ENCODE data around the gene TRPM1.

The TRPM1 gene

GRCh38 chr15:31046759-31047359 lies 54.7 kb downstream of the TRPM1 start:
- no peak for DNase-seq

GRCh38 chr15:31045606-31046005 lies 55.9 kb downstream of the TRPM1 start:
- no peak for DNase-seq

DNA sequence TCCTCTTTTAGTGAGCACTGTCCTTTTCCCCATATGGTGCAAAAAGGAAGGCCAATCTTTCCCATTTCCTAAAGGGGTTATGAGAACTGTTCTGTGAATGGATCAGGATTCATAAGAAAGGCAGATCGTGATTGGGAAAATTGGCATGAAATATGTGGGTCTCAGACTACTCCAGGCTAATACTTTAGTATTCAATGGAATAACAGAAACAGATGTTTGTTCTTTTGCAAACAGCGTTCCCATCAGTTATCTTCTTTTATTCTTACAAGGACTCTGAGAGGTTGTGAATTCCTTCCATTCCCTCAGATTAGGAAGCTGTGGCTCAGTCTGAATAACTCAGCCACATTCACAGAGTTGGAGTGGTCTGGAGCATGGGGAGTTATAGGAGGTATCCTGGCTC lies 58.8 kb downstream of the TRPM1 start:
- no peak for DNase-seq

GRCh38 chr15:31041610-31042009 lies 59.9 kb downstream of the TRPM1 start:
- no peak for DNase-seq

GRCh38 chr15:31040611-31041010 lies 60.9 kb downstream of the TRPM1 start:
- no peak for DNase-seq

DNA sequence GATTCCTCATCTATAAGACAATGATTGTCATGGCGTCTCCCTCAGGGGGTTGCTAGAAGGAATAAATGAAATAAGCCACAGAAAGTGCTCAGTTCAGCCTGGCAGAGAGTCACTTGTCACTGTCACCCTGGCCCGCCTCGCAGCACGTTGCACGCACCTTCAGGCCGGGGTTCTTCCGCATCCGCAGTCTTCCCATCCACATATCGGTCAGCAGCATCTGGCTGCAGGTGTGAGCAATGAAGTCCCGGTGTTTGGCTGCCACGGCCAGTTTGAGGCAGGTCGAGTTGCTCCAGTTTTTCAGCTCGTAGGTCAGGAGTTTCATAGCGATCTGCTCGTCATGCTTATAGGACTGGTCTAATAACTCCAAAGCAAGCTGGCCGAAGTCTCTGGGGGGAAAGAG lies 61.6 kb downstream of the TRPM1 start:
- DNase-seq = no peak

DNA sequence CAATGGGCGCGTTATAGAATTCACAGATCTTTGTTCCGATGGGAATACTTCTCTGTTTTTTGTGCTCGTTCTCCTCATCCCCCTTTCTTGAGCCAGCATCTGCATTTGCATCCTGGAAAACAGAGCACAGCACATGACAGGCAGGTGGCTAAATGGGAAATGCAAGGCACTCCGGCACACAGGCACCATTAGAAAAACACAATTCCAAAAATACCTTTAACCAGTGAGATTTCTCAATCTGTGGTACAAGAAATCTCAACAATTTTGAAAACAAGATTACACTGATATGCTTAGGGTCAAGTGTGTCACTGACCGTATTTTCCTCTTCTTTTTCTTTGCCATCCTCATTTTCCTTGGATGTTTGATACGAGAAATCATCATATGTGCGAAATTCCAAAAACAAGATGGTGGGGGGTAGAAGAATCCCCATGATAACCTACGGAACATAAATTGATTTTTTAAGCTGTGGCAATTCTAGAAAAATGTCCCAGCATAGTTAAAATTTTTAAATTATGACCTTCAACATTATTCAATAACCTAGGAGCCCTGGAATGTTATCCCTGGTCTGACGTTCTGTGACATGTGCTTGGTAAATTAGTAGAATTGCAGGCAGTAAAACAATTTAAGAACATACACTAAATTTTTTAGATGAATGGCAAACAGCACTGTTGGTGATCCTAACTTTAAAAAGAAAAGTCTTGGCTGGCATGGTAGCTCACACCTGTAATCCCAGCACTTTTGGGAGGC lies 63.6 kb downstream of the TRPM1 start:
- DNase-seq = no peak

DNA sequence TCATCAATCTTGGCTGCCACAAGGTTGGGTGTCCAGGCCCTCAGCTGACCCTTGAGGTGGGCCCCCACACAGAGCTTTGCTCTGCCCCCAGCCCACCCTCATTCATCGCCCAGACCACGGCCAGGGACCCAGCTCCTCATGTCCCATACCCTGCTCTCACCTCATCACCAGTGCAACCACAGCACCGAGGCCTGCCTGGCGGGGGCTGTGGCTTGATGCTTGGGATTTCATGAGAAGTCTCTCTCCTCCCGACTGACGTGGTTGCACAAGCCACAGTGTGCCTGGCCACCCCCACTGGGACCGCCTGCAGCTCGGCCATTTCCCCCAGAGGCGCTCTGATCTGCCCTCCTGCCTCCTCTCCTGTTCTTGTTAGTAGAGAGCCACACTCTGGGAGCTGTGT lies 64.7 kb downstream of the TRPM1 start:
- no peak for DNase-seq

DNA sequence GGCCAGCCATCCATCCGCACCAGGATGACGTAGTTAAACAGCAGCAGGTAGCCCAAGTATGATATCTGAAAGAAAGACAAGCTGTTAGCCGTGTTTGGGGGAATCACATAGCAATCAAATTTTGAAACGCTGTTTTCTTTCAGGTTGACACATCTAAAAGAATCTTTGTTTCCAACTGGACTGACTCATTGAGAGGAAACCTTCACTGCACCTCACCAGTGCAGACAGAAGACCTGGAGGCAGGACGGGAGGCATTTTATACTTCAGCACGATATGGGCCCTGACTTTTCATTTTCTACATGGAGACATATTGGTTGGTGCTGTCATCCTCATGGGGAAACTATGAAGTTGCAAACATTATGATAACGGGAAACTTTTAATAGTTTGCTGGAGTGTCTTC lies 65.9 kb downstream of the TRPM1 start:
- DNase-seq = no peak

DNA sequence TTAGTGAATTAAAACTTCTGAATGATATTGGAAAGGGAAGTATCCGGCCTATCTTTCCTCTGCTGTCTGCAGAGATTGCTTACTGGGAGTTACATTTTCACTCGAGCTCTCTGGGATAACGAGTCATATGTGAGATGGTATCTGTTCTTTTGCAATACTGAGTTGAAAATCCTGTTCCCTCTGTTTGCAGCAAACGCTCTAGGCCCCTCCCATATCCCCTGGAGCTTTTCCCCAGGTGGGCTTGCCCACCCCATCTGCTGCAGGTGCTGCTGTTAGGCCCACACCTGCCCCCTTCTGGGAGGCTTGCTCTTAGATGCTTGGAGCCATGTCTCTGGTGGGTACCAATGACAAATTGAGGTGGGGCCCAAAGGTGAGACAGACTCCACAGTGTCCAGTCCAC lies 67.4 kb downstream of the TRPM1 start:
- DNase-seq = no peak

DNA sequence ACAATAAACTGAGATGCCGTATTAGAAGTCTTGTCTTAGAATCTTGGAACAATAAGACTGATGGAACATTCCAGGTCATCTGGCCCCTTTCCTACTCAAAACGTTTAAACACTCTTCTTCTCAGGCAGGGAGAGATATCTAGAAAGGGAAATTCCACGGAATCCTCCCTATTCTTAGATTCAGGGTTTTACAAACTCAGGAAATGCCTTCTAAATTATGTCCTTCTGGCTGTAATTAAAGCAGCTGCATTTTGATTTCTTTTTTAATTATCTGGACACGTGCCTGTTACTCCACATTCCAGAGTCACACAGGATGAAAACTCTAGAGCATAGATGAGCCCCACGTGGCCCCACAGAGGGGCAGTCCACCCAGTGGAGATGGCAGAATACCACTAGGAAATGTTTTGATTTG lies 68.6 kb downstream of the TRPM1 start:
- no peak for DNase-seq

GRCh38 chr15:31031471-31032067 lies 70.0 kb downstream of the TRPM1 start:
- DNase-seq = no peak

DNA sequence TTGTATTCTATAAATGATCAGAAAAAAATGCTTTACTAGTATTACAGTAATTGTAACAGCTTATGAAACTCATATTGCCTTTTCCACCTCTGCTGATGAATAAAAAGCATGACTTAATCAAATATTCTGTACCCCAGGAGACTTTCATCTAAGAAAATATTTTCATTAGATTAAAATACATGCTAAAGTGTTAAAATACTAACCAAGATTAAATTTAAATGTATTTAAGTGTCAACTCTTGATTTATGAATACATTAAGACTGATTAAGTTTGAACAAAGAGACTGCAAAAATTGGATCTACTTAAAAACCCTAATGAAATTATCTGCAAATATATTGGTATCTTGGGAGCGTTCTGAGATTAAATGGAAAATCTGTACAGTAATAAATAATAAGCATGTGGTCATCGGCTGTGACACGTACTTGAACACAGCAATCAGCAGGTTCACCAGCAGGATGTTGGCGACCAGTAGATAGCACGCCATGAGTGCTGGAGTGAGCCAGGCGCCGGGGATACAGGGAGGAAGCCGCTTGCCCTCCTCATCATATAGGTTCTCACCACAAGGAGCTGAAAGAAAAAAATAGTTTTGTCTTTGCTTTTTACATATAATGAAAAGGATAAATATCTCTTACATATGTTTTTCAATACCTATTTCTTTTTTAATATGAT lies 73.5 kb downstream of the TRPM1 start:
- DNase-seq = no peak

DNA sequence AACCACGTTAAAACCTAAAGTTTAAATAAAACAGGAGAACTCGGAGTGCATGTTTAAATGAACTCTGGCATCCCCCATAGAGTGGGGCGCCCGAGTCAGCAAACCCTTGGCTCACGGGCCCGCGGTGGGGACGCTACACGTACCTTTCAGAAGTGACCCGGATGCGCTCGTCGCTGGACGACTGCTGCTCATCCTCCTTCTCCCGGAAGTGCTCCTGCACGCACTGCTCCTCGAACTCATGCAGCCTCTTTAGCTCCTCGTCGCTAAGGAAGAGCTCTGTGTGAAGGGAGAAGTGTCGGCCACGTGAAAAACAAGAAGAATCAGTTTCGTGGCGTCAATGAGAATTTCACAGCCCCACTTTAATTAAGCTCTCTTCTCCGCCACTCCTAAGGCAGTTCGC lies 75.5 kb downstream of the TRPM1 start:
- DNase-seq = no peak

GRCh38 chr15:31024979-31025378 lies 76.5 kb downstream of the TRPM1 start:
- no peak for DNase-seq

DNA sequence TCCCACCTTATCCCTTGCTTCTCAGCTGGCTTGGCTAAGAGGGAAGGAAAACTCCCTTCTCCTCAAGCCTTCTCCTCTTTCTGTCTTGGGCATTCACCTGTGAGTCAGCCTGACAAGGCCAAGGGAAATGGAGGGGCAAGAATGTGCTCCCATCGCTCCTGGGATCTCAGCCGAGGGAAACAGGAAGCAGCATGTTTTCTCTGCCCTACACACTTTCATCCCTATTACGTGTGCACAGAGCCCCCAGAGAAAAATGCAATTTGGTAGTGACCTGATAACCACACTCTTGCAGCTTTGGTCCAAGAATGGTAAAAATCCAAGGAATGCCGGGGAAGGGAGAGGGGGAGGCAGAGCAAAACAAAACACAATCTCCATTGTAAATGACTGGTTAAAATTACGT lies 77.2 kb downstream of the TRPM1 start:
- no peak for DNase-seq

- DNase-seq = no peak
Measured at GRCh38 chr15:31023841-31024240, 77.7 kb downstream of the TRPM1 start.

DNA sequence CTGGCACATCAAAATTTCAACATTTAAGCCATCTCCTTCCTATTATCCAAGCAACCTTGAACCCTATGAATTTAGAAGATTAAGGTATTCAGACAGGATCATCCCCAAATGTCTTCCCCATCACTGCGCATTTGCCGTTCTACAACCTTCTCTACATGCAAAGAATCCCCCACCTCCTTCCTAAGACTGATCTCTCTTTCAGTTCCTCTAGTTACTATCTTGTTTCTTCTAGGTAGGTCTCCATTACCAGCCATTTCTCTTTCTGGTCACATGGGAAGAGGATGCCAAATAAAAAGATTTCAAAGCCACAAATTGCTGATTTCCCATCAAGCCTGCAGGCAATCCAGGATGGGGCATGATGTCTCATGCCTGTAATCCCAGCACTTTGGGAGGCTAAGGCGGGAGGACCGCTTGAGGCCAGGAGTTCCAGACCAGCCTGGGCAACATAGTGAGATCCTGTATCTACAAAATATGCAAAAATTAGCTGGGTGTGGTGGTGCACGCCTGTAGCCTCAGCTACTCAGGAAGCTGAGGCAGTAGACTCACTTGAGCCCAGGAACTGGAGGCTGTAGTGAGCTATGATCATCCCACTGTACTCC lies 80.4 kb downstream of the TRPM1 start:
- DNase-seq = no peak

GRCh38 chr15:31020542-31020941 lies 81.0 kb downstream of the TRPM1 start:
- no peak for DNase-seq

- no peak for DNase-seq
Measured at GRCh38 chr15:31019986-31020385, 81.5 kb downstream of the TRPM1 start.

GRCh38 chr15:31017311-31017710 lies 84.2 kb downstream of the TRPM1 start:
- no peak for DNase-seq

GRCh38 chr15:31016446-31016915 lies 85.0 kb downstream of the TRPM1 start:
- no peak for DNase-seq

GRCh38 chr15:31014608-31014925 lies 87.0 kb downstream of the TRPM1 start:
- DNase-seq = no peak

Data from activated effector memory CD4-positive, alpha-beta T cell treated with Interleukin-2 at 50 U/mL for 16 hours (primary cell).